Kidney (tissue), 14 donors: ENCODE data around the gene OPTC. TPM values are rescaled to one million over a fixed set of nuclear protein-coding genes. Genes with fewer than 3 reads are reported as not detected.

Experiments used
- DNase-seq, 5 donors: peaks; one replicate each; pipeline ENCODE4 v3.0.0-alpha.2; 2013 to 2020
- FAIRE-seq: peaks from 2 replicates; lab custom pipeline; 2012; peaks lifted over from hg19 to GRCh38; lab: Jason Lieb, UNC
- H3K27ac ChIP-seq, 2 donors: one replicate each; pipeline ENCODE4 v1.7.0; 2013; ENCODE audit warnings: low read depth in 2 of 2, low read length in 2 of 2, inconsistent platforms in 1 of 2
- H3K27me3 ChIP-seq: one replicate; pipeline ENCODE4 v1.7.1; 2013; ENCODE audit warnings: low read length, inconsistent platforms; ENCODE audit not compliant: control insufficient read depth, insufficient read depth
- H3K36me3 ChIP-seq, 3 donors: one replicate each; pipeline versions ENCODE4 v1.7.0 to v1.7.1; 2013; ENCODE audit warnings: low read length in 3 of 3, control low read depth in 1 of 3, inconsistent platforms in 1 of 3; ENCODE audit not compliant: insufficient read depth in 3 of 3, control insufficient read depth in 2 of 3
- H3K4me1 ChIP-seq, 3 donors: one replicate each; pipeline versions ENCODE4 v1.7.0 to v1.7.1; 2013; ENCODE audit warnings: low read length in 3 of 3, inconsistent platforms in 1 of 3, low read depth in 1 of 3; ENCODE audit not compliant: control insufficient read depth in 2 of 3, insufficient read depth in 2 of 3
- H3K4me3 ChIP-seq, 3 donors: one replicate each; pipeline versions ENCODE4 v1.7.0 to v1.8.1; 2013; ENCODE audit warnings: low read length in 3 of 3, control low read depth in 1 of 3, inconsistent platforms in 1 of 3
- H3K9ac ChIP-seq, 3 donors: one replicate each; pipeline versions ENCODE4 v1.7.0 to v1.7.1; 2013; ENCODE audit warnings: low read length in 3 of 3, control low read depth in 1 of 3, inconsistent platforms in 1 of 3
- H3K9me3 ChIP-seq, 3 donors: one replicate each; pipeline versions ENCODE4 v1.7.0 to v1.7.1; 2013; ENCODE audit warnings: low read length in 3 of 3, control low read depth in 1 of 3, inconsistent platforms in 1 of 3; ENCODE audit not compliant: control insufficient read depth in 2 of 3, insufficient read depth in 1 of 3
- CTCF ChIP-seq: IDR thresholded peaks from 3 replicates; pipeline ENCODE4 v1.5.1; 2012; ENCODE audit warnings: mild to moderate bottlenecking, moderate library complexity, borderline replicate concordance; ENCODE audit not compliant: insufficient read depth; ENCODE audit errors: extremely low read depth
- intact Hi-C: fragments of 100-400 bp; cut with DNase I; formaldehyde crosslinking; loops from one replicate; pipeline ENCODE4 v1.11.1; 2022
- polyA plus RNA-seq: library from polyadenylated mRNA; stranded (reverse); fragments of 350-450 nt; fragmentation: Illumina TruSeq; extraction: RNeasy Lipid Tissue Mini Kit (QIAGEN cat#74804); gene quantifications from one replicate; pipeline ENCODE4 v1.2.3, GENCODE V29; 2014; ENCODE audit warnings: low read depth, low replicate concordance; ENCODE audit not compliant: insufficient read depth
- total RNA-seq: library from RNA; stranded (reverse); fragmentation: NEBNext Ultra II Directional; extraction: Animal tissue kit (Norgen Biotek cat#: 25700); gene quantifications from one replicate; pipeline ENCODE4 v1.2.1, GENCODE V29; 2021
- donor health status: control.
- donor health status: control.
- donor health status: control.
- donor health status: control.
- donor health status: control.
- donor health status: DM: yes; HTN: yes; CAD: no.
- donor health status: Normal renal cell carcinoma (clear cell type).

OPTC gene
- total and polyA plus RNA-seq, 2 donors from 2014 or later, result not detected

GRCh38 chr1:203513585-203514031 is 19.7 kb downstream of the OPTC start:
- TF ChIP-seq CTCF, result no peak
- Histone ChIP-seq H3K27ac (no peak overlapping the region), H3K9ac (no peak overlapping the region), H3K4me3 (no peak overlapping the region), H3K27me3 (no peaks in the 10 kb centered on the region), H3K36me3 (no peaks in the 10 kb centered on the region), H3K9me3 (no peaks in the 10 kb centered on the region), H3K4me1 (peaks cover 0 to 3% (median 0%) of the 10 kb centered on the region in 3 donors)
- peak in 1 of 5 donors; percentile 54 for DNase-seq
- FAIRE-seq, result no peak
- intact Hi-C loops, result no loop called here

GRCh38 chr1:203516184-203516583 is 22.2 kb downstream of the OPTC start:
- Histone ChIP-seq H3K9ac (no peak overlapping the region), H3K27me3 (no peaks in the 10 kb centered on the region), H3K9me3 (no peaks in the 10 kb centered on the region), H3K36me3 (no peaks in the 10 kb centered on the region), H3K27ac (no peak overlapping the region), H3K4me1 (peaks cover 0 to 5% (median 0%) of the 10 kb centered on the region in 3 donors), H3K4me3 (no peak overlapping the region)
- DNase-seq, result no peak
- intact Hi-C loops, result no loop called here
- FAIRE-seq, result no peak
- no peak for TF ChIP-seq CTCF

DNA sequence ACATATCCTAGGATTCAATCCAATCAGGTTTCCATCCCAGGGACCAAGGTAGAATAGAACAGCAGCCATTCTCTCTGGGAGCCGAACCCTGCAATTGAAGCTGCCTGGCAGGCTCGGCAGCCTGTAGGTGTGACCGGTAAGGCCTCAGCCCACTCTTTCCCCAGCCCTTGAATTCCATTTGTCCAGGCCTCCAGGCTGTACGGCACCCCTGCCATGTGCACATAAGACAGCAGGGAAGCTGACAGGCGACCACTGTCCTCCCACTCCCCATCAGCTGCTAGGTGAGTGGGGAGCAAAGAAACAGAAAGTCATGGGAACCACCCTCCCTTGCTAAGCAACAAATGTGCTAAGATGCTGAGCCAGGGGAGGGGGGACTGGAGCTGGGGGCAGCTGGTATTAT is 23.0 kb downstream of the OPTC start:
- TF ChIP-seq CTCF, result no peak
- no peaks in the 10 kb centered on the region for H3K36me3 ChIP-seq
- FAIRE-seq (no peak), DNase-seq (peak in 1 of 5 donors; percentile 37)
- no peaks in the 10 kb centered on the region for H3K9me3 ChIP-seq
- H3K9ac ChIP-seq, result no peak overlapping the region
- H3K27ac ChIP-seq, result no peak overlapping the region
- H3K4me3 ChIP-seq, result no peak overlapping the region
- peaks cover 0 to 5% (median 0%) of the 10 kb centered on the region in 3 donors for H3K4me1 ChIP-seq
- H3K27me3 ChIP-seq, result no peaks in the 10 kb centered on the region
- intact Hi-C loops, result no loop called here
